K562 (cell line): ENCODE measurements around the gene SYT13. TPM values are rescaled to one million over a fixed set of nuclear protein-coding genes. Genes with fewer than 3 reads are reported as not detected.

Experiments
- ATAC-seq: fragments of 200-7000 bp; cut with Tn5 transposase; 3 replicates; pipeline ENCODE4 v1.9.1; 2020; ENCODE audit warnings: moderate library complexity
- BruUV-seq: library from RNA; stranded (reverse); fragments of 400-500 nt; replicated peaks from 2 replicates; lab custom pipeline; 2021; lab: Mats Ljungman, UMichigan
- CTCF ChIA-PET: fragments of 300-600 bp; formaldehyde crosslinking; extraction: SDS; loops from one replicate; lab custom pipeline; 2021; ENCODE audit warnings: low intra/inter-chr PET ratio; lab: Yijun Ruan, JAX
- POLR2A ChIA-PET: fragments of 300-600, 350-650 bp; sonication (Branson Sonifier 250); formaldehyde crosslinking; extraction: SDS; loops from one replicate; lab custom pipeline; 2021; ENCODE audit warnings: antibody characterized with exemption, inconsistent platforms; lab: Yijun Ruan, JAX
- DNase-seq, 4 experiments: peaks; one replicate each; pipeline versions ENCODE4 v3.0.0 to v3.0.0-alpha.2; 2011 to 2018; ENCODE audit warnings: low spot score in 3 of 4, mixed read lengths in 3 of 4; ENCODE audit errors: extremely low read depth in 1 of 4
- FAIRE-seq: peaks from 2 replicates; lab custom pipeline; 2011; peaks lifted over from hg19 to GRCh38; lab: Jason Lieb, UNC
- H2AFZ ChIP-seq: 2 replicates; pipeline ENCODE4 v1.6.0; 2011; ENCODE audit warnings: low read depth, low read length, control low read depth, inconsistent platforms
- H3K27ac ChIP-seq: fragments of 200-600 bp; 3 replicates; pipeline ENCODE4 v1.8.0; 2011; ENCODE audit warnings: low read depth, mild to moderate bottlenecking, control low read depth, inconsistent platforms, low read length, moderate library complexity, mixed read lengths; ENCODE audit errors: extremely low read depth
- H3K27me3 ChIP-seq, 2 experiments: fragments of 300-600 bp in 1 of 2; 2 replicates in 1 of 2; 3 replicates in 1 of 2; pipeline versions ENCODE4 v1.6.0 to v1.8.0; 2011; ENCODE audit warnings: inconsistent platforms in 2 of 2, low read length in 2 of 2, mild to moderate bottlenecking in 1 of 2, mixed read lengths in 1 of 2, moderate library complexity in 1 of 2; ENCODE audit not compliant: control insufficient read depth in 2 of 2, insufficient read depth in 2 of 2
- H3K36me3 ChIP-seq: fragments of 300-600 bp; 3 replicates; pipeline ENCODE4 v1.8.0; 2011; ENCODE audit warnings: mild to moderate bottlenecking, low read length, inconsistent platforms; ENCODE audit not compliant: control insufficient read depth, insufficient read depth
- H3K4me1 ChIP-seq, 2 experiments: fragments of 200-600 bp in 1 of 2; replicated peaks in 1 of 2; 2 replicates in 1 of 2; 3 replicates in 1 of 2; pipeline versions ENCODE4 v1.5.1 to v1.8.0; 2011; ENCODE audit warnings: inconsistent platforms in 2 of 2, low read length in 2 of 2, mild to moderate bottlenecking in 1 of 2, mixed read lengths in 1 of 2, moderate library complexity in 1 of 2; ENCODE audit not compliant: control insufficient read depth in 2 of 2, insufficient read depth in 2 of 2
- H3K4me2 ChIP-seq: 2 replicates; pipeline ENCODE4 v1.6.1; 2011; ENCODE audit warnings: low read length, control low read depth, inconsistent platforms, mixed read lengths; ENCODE audit not compliant: insufficient read depth
- H3K4me3 ChIP-seq: fragments of 200-600 bp; sonication (generic), shearing (Covaris generic); 2 replicates; pipeline ENCODE4 v1.5.1; 2016; ENCODE audit warnings: control low read depth, inconsistent platforms
- H3K79me2 ChIP-seq: fragments of 200-600 bp; 3 replicates; pipeline ENCODE4 v1.8.0; 2011; ENCODE audit warnings: low read length, inconsistent platforms; ENCODE audit not compliant: control insufficient read depth, insufficient read depth
- H3K9ac ChIP-seq, 2 experiments: 2 replicates each; pipeline versions ENCODE4 v1.6.0 to v1.6.1; 2011; ENCODE audit warnings: low read depth in 2 of 2, low read length in 2 of 2, control low read depth in 1 of 2, inconsistent platforms in 1 of 2, mild to moderate bottlenecking in 1 of 2, mixed read lengths in 1 of 2; ENCODE audit not compliant: insufficient read depth in 1 of 2
- H3K9me1 ChIP-seq: one replicate; pipeline ENCODE4 v1.6.0; 2011; ENCODE audit warnings: inconsistent platforms, mild to moderate bottlenecking, low read length, moderate library complexity; ENCODE audit not compliant: control insufficient read depth, insufficient read depth
- H3K9me3 ChIP-seq: replicated peaks from 2 replicates; pipeline ENCODE4 v1.5.1; 2011; ENCODE audit warnings: low read depth, low read length, inconsistent platforms; ENCODE audit not compliant: control insufficient read depth, insufficient read depth
- H4K20me1 ChIP-seq: replicated peaks from 2 replicates; pipeline ENCODE4 v1.6.1; 2011; ENCODE audit warnings: low read length, inconsistent platforms, mixed read lengths; ENCODE audit not compliant: control insufficient read depth, insufficient read depth
- ARNT ChIP-seq, 2 experiments: fragments of 450-650 bp; IDR thresholded peaks; 2 replicates each; pipeline ENCODE4 v1.6.1; 2016; ENCODE audit warnings: mild to moderate bottlenecking in 1 of 2
- ATF1 ChIP-seq, 2 experiments: fragments of 450-650 bp in 1 of 2; IDR thresholded peaks; 2 replicates each; pipeline ENCODE4 v1.6.1; 2016; ENCODE audit warnings: missing compliant biosample characterization in 1 of 2, missing genetic modification characterization in 1 of 2
- HMGXB4 ChIP-seq: sonication (generic); formaldehyde crosslinking; IDR thresholded peaks from 2 replicates; pipeline ENCODE4 v1.8.1; 2023; ENCODE audit warnings: mild to moderate bottlenecking, missing genetic modification reagents
- MTA1 ChIP-seq: fragments of 450-650 bp; IDR thresholded peaks from 2 replicates; pipeline ENCODE4 v1.6.1; 2017; ENCODE audit warnings: borderline replicate concordance
- NR3C1 ChIP-seq: sonication (generic); formaldehyde crosslinking; IDR thresholded peaks from 2 replicates; pipeline ENCODE4 v1.8.1; 2022; ENCODE audit warnings: missing genetic modification reagents
- ZNF764 ChIP-seq: fragments of 250-450 bp; sonication (Bioruptor Pico); IDR thresholded peaks from 2 replicates; pipeline ENCODE4 v1.4.0; 2020; ENCODE audit warnings: low read depth, mild to moderate bottlenecking, moderate library complexity
- WGBS: fragments of 100-300 bp; shearing (Covaris generic); methylation state at CpG from one replicate; pipeline ENCODE4 v1.1.6; 2016; ENCODE audit warnings: low coverage, mixed read lengths; ENCODE audit not compliant: insufficient coverage; ENCODE audit errors: missing lambda C conversion rate; 5-methylcytosine and 5-hydroxymethylcytosine counted together
- in situ Hi-C: fragments of 300-500 bp; cut with MboI; formaldehyde crosslinking; loops from 4 replicates; pipeline ENCODE4 v1.15.0; 2018; ENCODE audit warnings: inconsistent platforms, mixed read lengths
- intact Hi-C: fragments of 100-400 bp; cut with micrococcal nuclease; formaldehyde crosslinking; loops from 2 replicates; pipeline ENCODE4 v1.14.2; 2022
- polyA plus RNA-seq, 8 experiments: library from polyadenylated mRNA; depleted of rRNA in 4 of 8; stranded (reverse) in 5 of 8; unstranded in 3 of 8; fragments of >200 nt; fragmentation: Nextera tagmentation in 2 of 8; fragmentation: Illumina TruSeq in 1 of 8; extraction: Ambion mirVana in 2 of 8; extraction: Trizol in 1 of 8; gene quantifications; 2 replicates each; pipeline versions ENCODE4 v1.2.1 to v1.2.3, GENCODE V29; 2011 to 2014; ENCODE audit warnings: inconsistent platforms in 1 of 8, missing spikeins in 1 of 8
- total RNA-seq, 7 experiments: library from RNA; depleted of rRNA in 6 of 7; stranded (reverse); fragments of >200 nt in 6 of 7; fragmentation: Illumina TruSeq in 2 of 7; extraction: Trizol in 2 of 7; gene quantifications; 2 replicates each; pipeline versions ENCODE4 v1.2.1 to v1.2.3, GENCODE V29; 2011 to 2021; ENCODE audit warnings: low replicate concordance in 1 of 7

The SYT13 gene
- total and polyA plus RNA-seq, 9 of the 15 experiments (the other 6 are each of a cell fraction or from before 2014, with no cell fraction given) = under 0.01 to 0.13 (median 0.08) TPM; not detected in 2

GRCh38 chr11:45225961-45226871 is 59.9 kb downstream of the SYT13 start:
- ATAC-seq (no peak), FAIRE-seq (no peak), DNase-seq (no peak)
- H3K9ac ChIP-seq = no peak overlapping the region
- H3K9me3 ChIP-seq = no peaks in the 10 kb centered on the region
- H3K9me1 ChIP-seq = no peaks in the 10 kb centered on the region
- H3K4me2 ChIP-seq = no peak overlapping the region
- intact Hi-C loops (no loop called here), in situ Hi-C loops (no loop called here)
- no peak for TF ChIP-seq ARNT (IDR thresholded peaks at IDR 0.05)
- no peak for TF ChIP-seq HMGXB4 (CRISPR knock-in tag)
- no peak for TF ChIP-seq NR3C1 (CRISPR knock-in tag)
- no peak for TF ChIP-seq ATF1 (CRISPR knock-in tag; IDR thresholded peaks at IDR 0.05)
- no peak for TF ChIP-seq ATF1 (tag; IDR thresholded peaks at IDR 0.05)
- no peak for TF ChIP-seq ZNF764 (CRISPR knock-in tag)
- no peak for TF ChIP-seq MTA1
- no peaks in the 10 kb centered on the region for H3K4me1 ChIP-seq
- ChIA-PET POLR2A (no interaction called here), CTCF (no interaction called here)
- no peak overlapping the region for H2AFZ ChIP-seq
- peaks cover 30 to 56% of the 10 kb centered on the region in 2 experiments for H3K27me3 ChIP-seq
- no peaks in the 10 kb centered on the region for H3K79me2 ChIP-seq
- H3K27ac ChIP-seq = no peak overlapping the region
- no TSS peak for BruUV-seq
- 4% methylated on average over 34 of the region's 39 CpGs for WGBS
- no peak overlapping the region for H3K4me3 ChIP-seq
- H3K36me3 ChIP-seq = no peaks in the 10 kb centered on the region
- peaks cover 12% of the 10 kb centered on the region; the same call in 1 of the 2 replicates for H4K20me1 ChIP-seq
